Chondrocyte (in vitro differentiated cells): ENCODE data around the gene TNFRSF21. TPM values are rescaled to one million over a fixed set of nuclear protein-coding genes. Genes with fewer than 3 reads are reported as not detected.
A peak's percentile ranks its signal among the peaks of the same experiment; 100 is the strongest.
"Not testable (repeated sequence)": the region's sequence is repeated elsewhere in the genome, so short reads cannot be mapped to it uniquely, and the experiment has no call there.

Experiments
- DNase-seq: peaks from one replicate; pipeline ENCODE4 v3.0.0; 2021; ENCODE audit warnings: mixed read lengths, low spot score
- H3K27ac Mint-ChIP-seq: one replicate; pipeline ENCODE4 v1.8.0; 2021; ENCODE audit warnings: mild to moderate bottlenecking, moderate library complexity, mixed read lengths; ENCODE audit not compliant: unreplicated experiment
- H3K27me3 Mint-ChIP-seq: 2 replicates; pipeline ENCODE4 v1.8.0; 2021; ENCODE audit warnings: low read depth, mixed read lengths
- H3K36me3 Mint-ChIP-seq: 2 replicates; pipeline ENCODE4 v1.8.0; 2021; ENCODE audit warnings: low read depth, mixed read lengths
- H3K4me1 Mint-ChIP-seq: 2 replicates; pipeline ENCODE4 v1.8.0; 2021; ENCODE audit warnings: low read depth, mild to moderate bottlenecking, mixed read lengths
- H3K4me3 Mint-ChIP-seq: one replicate; pipeline ENCODE4 v1.8.0; 2021; ENCODE audit warnings: mild to moderate bottlenecking, moderate library complexity, mixed read lengths; ENCODE audit not compliant: unreplicated experiment
- H3K9me3 Mint-ChIP-seq: 2 replicates; pipeline ENCODE4 v1.8.0; 2021; ENCODE audit warnings: low read depth, mixed read lengths
- total RNA-seq: library from RNA; stranded (reverse); gene quantifications from 3 replicates; pipeline ENCODE4 v1.2.1, GENCODE V29; 2021
- TF ChIP-seq, protein P1 (sequence below): fragments of 200-600 bp; sonication (generic); IDR thresholded peaks from 2 replicates; pipeline ENCODE4 v1.5.0; 2021; ENCODE audit warnings: antibody characterized with exemption, mild to moderate bottlenecking, moderate library complexity

The TNFRSF21 gene
- total RNA-seq, 1 donor from 2014 or later, result 23.1 TPM

DNA sequence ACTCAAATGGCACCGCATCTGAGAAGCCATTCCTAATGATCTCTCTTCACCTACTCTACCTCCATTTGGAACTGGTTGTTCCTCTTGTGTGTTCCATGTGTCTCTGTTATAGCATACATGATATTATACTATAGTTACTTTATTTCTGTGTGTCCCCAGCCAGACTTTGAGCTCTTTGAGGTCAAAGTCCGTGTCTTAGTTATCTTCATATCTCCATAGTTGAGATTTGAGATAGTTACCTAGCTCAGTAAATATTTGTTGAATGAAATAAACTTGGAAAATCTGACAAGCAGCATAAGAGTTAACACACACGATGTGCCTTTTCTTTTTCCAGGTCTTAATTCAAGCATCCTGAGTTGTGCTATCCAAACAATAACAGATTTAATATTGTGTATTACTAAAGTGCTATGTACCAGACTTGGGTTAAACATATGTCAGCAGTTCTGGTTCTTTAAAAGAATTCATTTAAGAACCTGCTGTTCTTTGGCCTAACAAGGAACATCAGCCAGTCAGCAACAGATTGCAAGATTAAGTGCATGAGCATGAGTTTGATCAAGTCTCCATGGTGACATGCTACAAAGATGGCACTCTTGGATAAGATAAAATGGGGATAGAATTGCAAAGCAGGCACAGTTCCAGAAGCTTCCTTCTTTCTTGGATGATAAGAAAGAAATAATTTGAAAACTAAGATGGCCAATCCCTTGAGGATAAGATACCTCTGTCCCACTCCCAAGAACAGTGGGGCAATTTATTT, 8.7 kb upstream of the TNFRSF21 start:
- Mint-ChIP-seq H3K9me3 (no peaks in the 10 kb centered on the region), H3K27me3 (peaks cover 4% of the 10 kb centered on the region), H3K27ac (no peak overlapping the region), H3K4me3 (no peak overlapping the region), H3K36me3 (no peaks in the 10 kb centered on the region), H3K4me1 (peaks cover 14% of the 10 kb centered on the region)
- no peak for DNase-seq
- TF ChIP-seq, protein P1, sequence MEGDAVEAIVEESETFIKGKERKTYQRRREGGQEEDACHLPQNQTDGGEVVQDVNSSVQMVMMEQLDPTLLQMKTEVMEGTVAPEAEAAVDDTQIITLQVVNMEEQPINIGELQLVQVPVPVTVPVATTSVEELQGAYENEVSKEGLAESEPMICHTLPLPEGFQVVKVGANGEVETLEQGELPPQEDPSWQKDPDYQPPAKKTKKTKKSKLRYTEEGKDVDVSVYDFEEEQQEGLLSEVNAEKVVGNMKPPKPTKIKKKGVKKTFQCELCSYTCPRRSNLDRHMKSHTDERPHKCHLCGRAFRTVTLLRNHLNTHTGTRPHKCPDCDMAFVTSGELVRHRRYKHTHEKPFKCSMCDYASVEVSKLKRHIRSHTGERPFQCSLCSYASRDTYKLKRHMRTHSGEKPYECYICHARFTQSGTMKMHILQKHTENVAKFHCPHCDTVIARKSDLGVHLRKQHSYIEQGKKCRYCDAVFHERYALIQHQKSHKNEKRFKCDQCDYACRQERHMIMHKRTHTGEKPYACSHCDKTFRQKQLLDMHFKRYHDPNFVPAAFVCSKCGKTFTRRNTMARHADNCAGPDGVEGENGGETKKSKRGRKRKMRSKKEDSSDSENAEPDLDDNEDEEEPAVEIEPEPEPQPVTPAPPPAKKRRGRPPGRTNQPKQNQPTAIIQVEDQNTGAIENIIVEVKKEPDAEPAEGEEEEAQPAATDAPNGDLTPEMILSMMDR, result no peak

DNA sequence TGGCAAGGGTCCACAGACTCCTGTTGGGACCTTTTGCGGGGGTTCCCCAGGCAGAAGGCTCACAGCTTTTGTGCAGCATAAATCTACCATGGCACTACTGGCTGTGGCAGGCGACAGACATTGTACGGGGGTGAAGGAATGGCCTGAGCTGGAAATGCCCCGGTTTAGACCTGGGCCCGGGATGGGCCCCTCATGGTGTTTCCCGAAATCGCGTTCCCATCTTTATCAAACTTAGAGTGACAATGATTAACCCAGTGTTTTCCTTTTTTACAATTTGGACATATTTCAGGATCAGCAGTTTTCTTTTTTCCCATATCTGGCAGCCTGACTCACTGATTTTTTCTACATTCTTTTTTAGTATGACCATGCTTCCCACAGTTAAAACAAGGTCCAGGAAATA, 5.5 kb upstream of the TNFRSF21 start:
- not testable (repeated sequence) for H3K27me3 Mint-ChIP-seq
- H3K27ac Mint-ChIP-seq, result peak overlapping the region; percentile 77

DNA sequence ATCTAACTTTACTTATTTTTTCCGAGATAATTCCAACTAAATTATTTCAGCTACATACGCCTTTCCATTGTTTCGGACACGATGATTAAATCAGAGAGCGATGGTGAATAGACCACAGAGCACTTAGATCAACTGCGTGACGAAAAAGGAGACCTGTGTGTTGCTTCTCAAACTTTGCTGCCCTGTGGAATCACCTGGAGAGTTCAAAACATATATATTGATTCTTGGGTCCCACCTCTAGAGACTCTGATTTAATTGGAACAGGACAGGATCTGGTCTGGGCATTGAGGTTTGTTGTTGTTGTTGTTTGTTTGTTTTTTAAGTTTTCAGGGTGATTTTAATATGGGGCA, 401 bp upstream of the TNFRSF21 start:
- H3K36me3 Mint-ChIP-seq, result no peaks in the 10 kb centered on the region
- no peak for DNase-seq

More for the DNA sequence above, 5.5 kb upstream of the TNFRSF21 start:
- H3K4me1 Mint-ChIP-seq, result peaks cover 15% of the 10 kb centered on the region
- not testable (repeated sequence) for H3K9me3 Mint-ChIP-seq, H3K36me3 Mint-ChIP-seq, H3K4me3 Mint-ChIP-seq, DNase-seq

DNA sequence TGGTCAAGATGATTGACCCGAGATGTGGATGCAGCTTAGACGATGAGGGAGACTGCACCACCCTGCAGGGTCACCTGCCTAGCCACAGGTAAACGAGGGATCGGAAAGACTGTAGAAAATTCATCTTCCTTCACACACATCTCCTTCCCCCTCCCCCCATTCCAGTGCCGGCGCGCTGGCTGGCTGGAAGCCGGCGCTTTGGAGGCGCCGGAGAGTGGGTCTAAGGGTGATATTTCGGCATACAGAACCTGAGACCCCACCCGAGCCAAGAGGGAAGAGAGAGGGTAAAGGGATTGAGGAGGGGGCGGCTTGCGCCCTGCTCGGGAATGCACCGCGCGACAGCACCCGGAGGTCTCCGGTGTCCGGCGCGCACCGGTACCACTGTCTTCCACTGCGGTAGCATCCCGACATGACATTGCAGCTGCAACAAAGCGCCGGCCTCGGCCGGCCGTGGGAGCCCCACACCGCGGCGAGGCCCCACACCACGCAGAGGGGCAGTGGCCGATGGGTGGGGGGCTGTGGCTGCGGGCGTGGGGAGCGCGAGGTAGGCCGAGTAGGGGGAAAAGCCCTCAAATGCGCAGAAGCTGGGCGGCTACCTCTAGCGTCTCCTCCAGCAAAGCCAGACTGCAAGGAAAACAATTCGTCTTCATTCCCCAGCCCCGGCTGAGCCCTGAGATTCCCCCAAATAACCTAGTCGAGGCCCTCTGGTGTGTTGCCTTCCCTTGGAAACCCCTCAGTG, 984 bp downstream of the TNFRSF21 start:
- no peak for DNase-seq
- Mint-ChIP-seq H3K9me3 (no peaks in the 10 kb centered on the region), H3K27ac (peak overlapping the region; percentile 41), H3K4me3 (peak overlapping the region; percentile 80), H3K27me3 (peaks cover 3% of the 10 kb centered on the region), H3K36me3 (no peaks in the 10 kb centered on the region), H3K4me1 (peaks cover 14% of the 10 kb centered on the region)
- TF ChIP-seq, protein P1, result no peak

More for the DNA sequence above, 401 bp upstream of the TNFRSF21 start:
- Mint-ChIP-seq H3K4me3 (peak overlapping the region; percentile 80), H3K27ac (no peak overlapping the region), H3K27me3 (peaks cover 3% of the 10 kb centered on the region), H3K9me3 (no peaks in the 10 kb centered on the region), H3K4me1 (peaks cover 18% of the 10 kb centered on the region)
- TF ChIP-seq, protein P1, result peak; percentile 45

DNA sequence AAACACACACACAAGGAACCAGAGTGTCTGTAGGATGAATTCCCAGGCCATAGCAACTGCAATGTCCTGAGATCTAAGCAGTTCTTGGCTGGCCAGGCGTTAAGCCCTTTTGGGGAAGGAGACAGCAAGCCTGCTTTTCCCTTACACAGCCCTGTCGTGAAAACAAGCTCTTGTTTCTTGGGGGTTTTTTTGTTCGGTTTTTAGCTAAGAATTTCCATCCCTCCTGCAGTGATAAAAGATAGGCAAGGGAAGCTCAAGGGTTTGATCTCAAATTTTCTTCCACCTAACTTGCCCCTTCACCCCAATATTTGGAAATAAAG, 1.5 kb downstream of the TNFRSF21 start:
- TF ChIP-seq, protein P1, result no peak
- DNase-seq, result no peak
- Mint-ChIP-seq H3K4me1 (peaks cover 14% of the 10 kb centered on the region), H3K4me3 (peak overlapping the region; percentile 80), H3K9me3 (no peaks in the 10 kb centered on the region), H3K36me3 (no peaks in the 10 kb centered on the region), H3K27me3 (peaks cover 3% of the 10 kb centered on the region), H3K27ac (peak overlapping the region; percentile 41)
